SK-N-SH (cell line): ENCODE measurements around the gene ASIC1.

Experiments
- EZH2phosphoT487 ChIP-seq: fragments of 200-600 bp; sonication (generic); IDR thresholded peaks from 2 replicates; pipeline ENCODE4 v1.6.1; 2017; ENCODE audit warnings: low read depth, mixed run types, mild to moderate bottlenecking, antibody characterized with exemption, moderate library complexity, borderline replicate concordance
- FOXM1 ChIP-seq: IDR thresholded peaks from 2 replicates; pipeline ENCODE4 v1.4.0; 2012; ENCODE audit warnings: low read depth, mild to moderate bottlenecking
- POLR2AphosphoS5 ChIP-seq: IDR thresholded peaks from 2 replicates; pipeline ENCODE4 v1.6.1; 2012; ENCODE audit warnings: low read depth, low read length
- RCOR1 ChIP-seq: fragments of 150-350 bp; IDR thresholded peaks from 2 replicates; pipeline ENCODE4 v1.6.1; 2017; ENCODE audit warnings: antibody characterized with exemption, low read length
- TAF1 ChIP-seq: IDR thresholded peaks from 2 replicates; pipeline ENCODE4 v1.6.1; 2012; ENCODE audit warnings: low read depth, mild to moderate bottlenecking, low read length, moderate library complexity, borderline replicate concordance
- TF ChIP-seq, protein P1 (sequence below): fragments of 200-600 bp; sonication (generic); IDR thresholded peaks from 2 replicates; pipeline ENCODE4 v1.6.1; 2017; ENCODE audit warnings: antibody characterized with exemption, mild to moderate bottlenecking, moderate library complexity
- TF ChIP-seq, protein P2 (sequence below): IDR thresholded peaks from 2 replicates; pipeline ENCODE4 v1.6.1; 2012; ENCODE audit warnings: mild to moderate bottlenecking, low read depth, low read length, moderate library complexity

DNA sequence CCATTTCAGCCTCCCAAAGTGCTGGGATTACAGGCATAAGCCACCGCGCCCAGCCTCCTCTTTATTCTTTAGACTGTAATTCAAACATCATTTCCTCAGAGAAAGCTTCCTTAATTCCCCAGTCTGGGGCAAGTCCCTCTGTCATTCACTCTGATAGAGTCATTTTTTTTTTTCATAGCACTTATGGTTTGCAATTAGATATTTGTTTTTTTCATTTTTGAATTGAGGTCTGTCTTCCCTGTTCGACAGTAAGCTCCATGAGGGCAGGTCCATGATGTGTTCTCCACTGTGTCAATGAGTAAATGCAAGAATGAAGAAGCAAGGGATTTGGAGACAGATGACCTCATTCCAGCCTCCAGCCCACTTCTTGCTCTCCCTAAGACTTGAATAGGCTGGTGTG is 12.1 kb downstream of the ASIC1 start:
- TF ChIP-seq, protein P1, sequence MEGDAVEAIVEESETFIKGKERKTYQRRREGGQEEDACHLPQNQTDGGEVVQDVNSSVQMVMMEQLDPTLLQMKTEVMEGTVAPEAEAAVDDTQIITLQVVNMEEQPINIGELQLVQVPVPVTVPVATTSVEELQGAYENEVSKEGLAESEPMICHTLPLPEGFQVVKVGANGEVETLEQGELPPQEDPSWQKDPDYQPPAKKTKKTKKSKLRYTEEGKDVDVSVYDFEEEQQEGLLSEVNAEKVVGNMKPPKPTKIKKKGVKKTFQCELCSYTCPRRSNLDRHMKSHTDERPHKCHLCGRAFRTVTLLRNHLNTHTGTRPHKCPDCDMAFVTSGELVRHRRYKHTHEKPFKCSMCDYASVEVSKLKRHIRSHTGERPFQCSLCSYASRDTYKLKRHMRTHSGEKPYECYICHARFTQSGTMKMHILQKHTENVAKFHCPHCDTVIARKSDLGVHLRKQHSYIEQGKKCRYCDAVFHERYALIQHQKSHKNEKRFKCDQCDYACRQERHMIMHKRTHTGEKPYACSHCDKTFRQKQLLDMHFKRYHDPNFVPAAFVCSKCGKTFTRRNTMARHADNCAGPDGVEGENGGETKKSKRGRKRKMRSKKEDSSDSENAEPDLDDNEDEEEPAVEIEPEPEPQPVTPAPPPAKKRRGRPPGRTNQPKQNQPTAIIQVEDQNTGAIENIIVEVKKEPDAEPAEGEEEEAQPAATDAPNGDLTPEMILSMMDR = no peak
- TF ChIP-seq, protein P2, sequence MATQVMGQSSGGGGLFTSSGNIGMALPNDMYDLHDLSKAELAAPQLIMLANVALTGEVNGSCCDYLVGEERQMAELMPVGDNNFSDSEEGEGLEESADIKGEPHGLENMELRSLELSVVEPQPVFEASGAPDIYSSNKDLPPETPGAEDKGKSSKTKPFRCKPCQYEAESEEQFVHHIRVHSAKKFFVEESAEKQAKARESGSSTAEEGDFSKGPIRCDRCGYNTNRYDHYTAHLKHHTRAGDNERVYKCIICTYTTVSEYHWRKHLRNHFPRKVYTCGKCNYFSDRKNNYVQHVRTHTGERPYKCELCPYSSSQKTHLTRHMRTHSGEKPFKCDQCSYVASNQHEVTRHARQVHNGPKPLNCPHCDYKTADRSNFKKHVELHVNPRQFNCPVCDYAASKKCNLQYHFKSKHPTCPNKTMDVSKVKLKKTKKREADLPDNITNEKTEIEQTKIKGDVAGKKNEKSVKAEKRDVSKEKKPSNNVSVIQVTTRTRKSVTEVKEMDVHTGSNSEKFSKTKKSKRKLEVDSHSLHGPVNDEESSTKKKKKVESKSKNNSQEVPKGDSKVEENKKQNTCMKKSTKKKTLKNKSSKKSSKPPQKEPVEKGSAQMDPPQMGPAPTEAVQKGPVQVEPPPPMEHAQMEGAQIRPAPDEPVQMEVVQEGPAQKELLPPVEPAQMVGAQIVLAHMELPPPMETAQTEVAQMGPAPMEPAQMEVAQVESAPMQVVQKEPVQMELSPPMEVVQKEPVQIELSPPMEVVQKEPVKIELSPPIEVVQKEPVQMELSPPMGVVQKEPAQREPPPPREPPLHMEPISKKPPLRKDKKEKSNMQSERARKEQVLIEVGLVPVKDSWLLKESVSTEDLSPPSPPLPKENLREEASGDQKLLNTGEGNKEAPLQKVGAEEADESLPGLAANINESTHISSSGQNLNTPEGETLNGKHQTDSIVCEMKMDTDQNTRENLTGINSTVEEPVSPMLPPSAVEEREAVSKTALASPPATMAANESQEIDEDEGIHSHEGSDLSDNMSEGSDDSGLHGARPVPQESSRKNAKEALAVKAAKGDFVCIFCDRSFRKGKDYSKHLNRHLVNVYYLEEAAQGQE = no peak
- TF ChIP-seq RCOR1 (no peak), FOXM1 (no peak), POLR2AphosphoS5 (no peak), TAF1 (no peak), EZH2phosphoT487 (no peak)
